B cell (primary cell): Measurements from ENCODE around the gene LIPI. TPM values are rescaled to one million over a fixed set of nuclear protein-coding genes. Genes with fewer than 3 reads are reported as not detected.

Experiments
- ATAC-seq: fragments of 200-7000 bp; cut with Tn5 transposase; one replicate; pipeline ENCODE4 v1.10.0; 2021; ENCODE audit warnings: low read depth, mild to moderate bottlenecking, moderate number of reproducible peaks, moderate library complexity
- CTCF ChIA-PET: fragments of 350-600 bp; sonication (Branson Sonifier 250); formaldehyde crosslinking; loops from one replicate; lab custom pipeline; 2021; ENCODE audit warnings: antibody characterized with exemption, inconsistent platforms; lab: Charles Lee
- POLR2A ChIA-PET: fragments of 350-600 bp; sonication (Branson Sonifier 250); formaldehyde crosslinking; loops from one replicate; lab custom pipeline; 2021; ENCODE audit warnings: antibody characterized with exemption; lab: Charles Lee
- DNase-seq: peaks from one replicate; pipeline ENCODE4 v3.0.0; 2013
- H2AFZ ChIP-seq: 2 replicates; pipeline ENCODE4 v1.6.1; 2012; ENCODE audit warnings: mild to moderate bottlenecking, low read depth, low read length; ENCODE audit not compliant: insufficient read depth, poor library complexity, severe bottlenecking
- H3K27ac ChIP-seq, 2 donors: 1 replicate in 1 of 2; 2 replicates in 1 of 2; pipeline ENCODE4 v1.5.1; 2012 to 2013; ENCODE audit warnings: low read length in 2 of 2, mild to moderate bottlenecking in 2 of 2, moderate library complexity in 1 of 2
- H3K27me3 ChIP-seq, 4 experiments: fragments of 200-600 bp in 1 of 4; sonication (generic) in 1 of 4; replicated peaks in 1 of 4; 1 replicate in 2 of 4; 2 replicates in 2 of 4; pipeline versions ENCODE4 v1.6.1 to v1.7.0; 2013 to 2016; ENCODE audit warnings: low read length in 3 of 4, mild to moderate bottlenecking in 2 of 4, mixed read lengths in 1 of 4, moderate library complexity in 1 of 4; ENCODE audit not compliant: insufficient read depth in 4 of 4, control insufficient read depth in 3 of 4; ENCODE audit errors: control extremely low read depth in 1 of 4
- H3K36me3 ChIP-seq, 2 experiments: replicated peaks in 1 of 2; 1 replicate in 1 of 2; 2 replicates in 1 of 2; pipeline versions ENCODE4 v1.6.1 to v1.7.1; 2013; ENCODE audit warnings: low read length in 1 of 2; ENCODE audit not compliant: insufficient read depth in 2 of 2, control insufficient read depth in 1 of 2; ENCODE audit errors: control extremely low read depth in 1 of 2, extremely low read depth in 1 of 2
- H3K4me1 ChIP-seq, 2 donors: fragments of 200-600 bp in 1 of 2; sonication (generic) in 1 of 2; 1 replicate in 1 of 2; 2 replicates in 1 of 2; pipeline versions ENCODE4 v1.5.1 to v1.6.1; 2013 to 2017; ENCODE audit warnings: low read length in 2 of 2; ENCODE audit not compliant: control insufficient read depth in 2 of 2, insufficient read depth in 2 of 2
- H3K4me2 ChIP-seq: replicated peaks from 2 replicates; pipeline ENCODE3; 2012; ENCODE audit warnings: mild to moderate bottlenecking, low read depth, low read length; ENCODE audit not compliant: poor library complexity, severe bottlenecking
- H3K4me3 ChIP-seq, 5 experiments: fragments of 200-600 bp in 1 of 5; sonication (generic) in 1 of 5; 1 replicate in 3 of 5; 2 replicates in 2 of 5; pipeline versions ENCODE4 v1.5.1 to v1.7.0; 2011 to 2016; ENCODE audit warnings: low read length in 4 of 5, mild to moderate bottlenecking in 4 of 5, low read depth in 2 of 5, control low read depth in 1 of 5, moderate library complexity in 1 of 5; ENCODE audit not compliant: insufficient read depth in 1 of 5; ENCODE audit errors: control extremely low read depth in 1 of 5, extremely low read depth in 1 of 5
- H3K79me2 ChIP-seq: fragments of 200-600 bp; sonication (generic); one replicate; pipeline ENCODE4 v1.6.0; 2016; ENCODE audit warnings: low read length; ENCODE audit not compliant: control insufficient read depth, insufficient read depth
- H3K9ac ChIP-seq: fragments of 200-600 bp; sonication (generic); 2 replicates; pipeline ENCODE4 v1.6.1; 2017; ENCODE audit warnings: mild to moderate bottlenecking, low read length, moderate library complexity
- H3K9me3 ChIP-seq, 3 donors: one replicate each; pipeline versions ENCODE4 v1.6.1 to v1.7.1; 2013; ENCODE audit warnings: low read length in 2 of 3; ENCODE audit not compliant: control insufficient read depth in 2 of 3, insufficient read depth in 1 of 3; ENCODE audit errors: control extremely low read depth in 1 of 3
- H4K20me1 ChIP-seq: 2 replicates; pipeline ENCODE4 v1.6.0; 2012; ENCODE audit warnings: mild to moderate bottlenecking, low read length; ENCODE audit not compliant: insufficient read depth, control insufficient read depth, poor library complexity, severe bottlenecking
- H3K27ac Mint-ChIP-seq: one replicate; pipeline ENCODE4 v1.8.0; 2021; ENCODE audit warnings: mixed read lengths
- H3K27me3 Mint-ChIP-seq: one replicate; pipeline ENCODE4 v1.8.0; 2021; ENCODE audit warnings: mixed read lengths
- H3K4me1 Mint-ChIP-seq: one replicate; pipeline ENCODE4 v1.8.0; 2021; ENCODE audit warnings: mixed read lengths
- H3K4me3 Mint-ChIP-seq: one replicate; pipeline ENCODE4 v1.8.0; 2021; ENCODE audit warnings: mixed read lengths
- H3K9me3 Mint-ChIP-seq: one replicate; pipeline ENCODE4 v1.8.0; 2022; ENCODE audit warnings: mixed read lengths; ENCODE audit not compliant: insufficient read depth
- CTCF ChIP-seq: fragments of 200-600 bp; IDR thresholded peaks from one replicate; pipeline ENCODE4 v1.8.0; 2022; ENCODE audit warnings: antibody characterized with exemption, mild to moderate bottlenecking
- EZH2 ChIP-seq: IDR thresholded peaks from 2 replicates; pipeline ENCODE4 v1.6.1; 2012; ENCODE audit warnings: borderline replicate concordance, low read depth, mild to moderate bottlenecking, moderate library complexity, low read length; ENCODE audit not compliant: insufficient read depth, poor library complexity, severe bottlenecking
- WGBS: methylation state at CpG from one replicate; pipeline ENCODE4 v1.1.5; 2013; ENCODE audit warnings: missing lambda C conversion rate; ENCODE audit not compliant: insufficient coverage; 5-methylcytosine and 5-hydroxymethylcytosine counted together
- intact Hi-C: fragments of 100-400 bp; cut with micrococcal nuclease; formaldehyde crosslinking; loops from one replicate; pipeline ENCODE4 v1.10.0; 2022
- polyA plus RNA-seq: library from polyadenylated mRNA; depleted of rRNA; stranded (reverse); fragments of >200 nt; gene quantifications from 2 replicates; pipeline ENCODE4 v1.2.3, GENCODE V29; 2012
- total RNA-seq, 2 donors: library from RNA; stranded (reverse); fragments of 120-200 nt in 1 of 2; gene quantifications; 1 replicate in 1 of 2; 2 replicates in 1 of 2; pipeline versions ENCODE4 v1.2.3 to v1.2.4, GENCODE V29; 2013 to 2022

LIPI gene
- total and polyA plus RNA-seq, 2 donors (not counting 1 experiment from before 2014, with no cell fraction given) = not detected

- Histone ChIP-seq H3K79me2 (no peaks in the 10 kb centered on the region), H2AFZ (peak overlapping the region; percentile 73), H3K27ac (peak overlapping the region; percentile 69 to 73), H3K36me3 (no peaks in the 10 kb centered on the region), H3K27me3 (no peaks in the 10 kb centered on the region), H4K20me1 (no peaks in the 10 kb centered on the region), H3K4me1 (peaks cover 21 to 27% of the 10 kb centered on the region in 2 donors), H3K9me3 (peaks cover 0 to 6% (median 0%) of the 10 kb centered on the region in 3 donors), H3K9ac (peak overlapping the region; percentile 51), H3K4me2 (peak overlapping the region; percentile 60), H3K4me3 (peak overlapping the region in 1 of 5 experiments; percentile 33)
- Mint-ChIP-seq H3K4me3 (peak overlapping the region; percentile 73), H3K27ac (peak overlapping the region; percentile 88), H3K9me3 (no peaks in the 10 kb centered on the region), H3K4me1 (peaks cover 27% of the 10 kb centered on the region), H3K27me3 (no peaks in the 10 kb centered on the region)
- intact Hi-C loops = loop anchor here (10.0 kb wide), 1 partner anchor 99 kb away; the partner anchor contains the start of genes LIPI and RBM11
- DNase-seq (no peak), ATAC-seq (no peak)
- WGBS = 85% methylated on average over 5 of the region's 7 CpGs
- POLR2A ChIA-PET = no interaction called here
- TF ChIP-seq CTCF = no peak
- TF ChIP-seq EZH2 = no peak
- CTCF ChIA-PET = no interaction called here
Measured at GRCh38 chr21:14115646-14116045, 95.1 kb downstream of the LIPI start.

GRCh38 chr21:14114251-14114650 is 96.5 kb downstream of the LIPI start:
- no peak overlapping the region for H3K27ac ChIP-seq
- intact Hi-C loops = loop anchor here (10.0 kb wide), 1 partner anchor 101 kb away; the partner anchor contains the start of genes LIPI and RBM11

More at GRCh38 chr21:14114251-14114650, 96.5 kb downstream of the LIPI start:
- Histone ChIP-seq H3K27me3 (no peaks in the 10 kb centered on the region), H3K4me1 (peaks cover 14 to 20% of the 10 kb centered on the region in 2 donors), H4K20me1 (no peaks in the 10 kb centered on the region), H3K9me3 (peaks cover 0 to 6% (median 0%) of the 10 kb centered on the region in 3 donors), H3K4me3 (no peak overlapping the region), H3K4me2 (no peak overlapping the region), H3K36me3 (no peaks in the 10 kb centered on the region), H2AFZ (no peak overlapping the region), H3K9ac (no peak overlapping the region), H3K79me2 (no peaks in the 10 kb centered on the region)
- H3K9me3 Mint-ChIP-seq = no peaks in the 10 kb centered on the region
- H3K27ac Mint-ChIP-seq = no peak overlapping the region
- DNase-seq (no peak), ATAC-seq (no peak)
- ChIA-PET POLR2A (no interaction called here), CTCF (no interaction called here)
- peaks cover 18% of the 10 kb centered on the region for H3K4me1 Mint-ChIP-seq
- TF ChIP-seq CTCF = no peak
- no peak for TF ChIP-seq EZH2
- H3K27me3 Mint-ChIP-seq = no peaks in the 10 kb centered on the region
- 100% methylated on average over 3 of the region's 3 CpGs for WGBS
- no peak overlapping the region for H3K4me3 Mint-ChIP-seq
